NCI-H446 (cell line): ENCODE results near the gene GRID1.

Experiments
- DNase-seq, 2 experiments: peaks; one replicate each; lab custom pipeline; 2025; lab: John Stamatoyannopoulos, UW

The GRID1 gene

DNA sequence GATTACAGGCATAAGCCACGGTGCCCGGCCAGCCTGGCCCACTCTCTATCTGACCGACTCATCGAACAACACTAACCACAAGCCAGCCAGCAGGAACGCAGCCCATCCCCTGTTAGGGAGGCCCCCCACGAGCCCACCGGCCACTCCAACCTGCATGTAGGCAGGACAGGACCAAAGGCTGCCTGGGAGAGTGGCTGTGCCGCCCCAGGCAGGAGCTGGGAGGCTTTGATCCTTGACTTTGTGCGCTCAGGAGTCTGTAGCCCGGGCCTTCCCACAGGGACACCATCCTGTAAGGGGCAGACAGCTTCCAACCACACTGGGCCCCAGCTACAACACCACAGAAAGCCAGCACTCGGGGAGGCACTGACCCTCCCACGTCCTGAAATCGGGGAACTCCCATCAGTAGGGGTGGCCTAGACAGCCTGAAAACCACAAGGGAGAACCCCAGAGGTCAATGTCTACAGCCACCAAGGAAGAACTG is 29.4 kb downstream of the GRID1 start:
- no peak for DNase-seq

DNA sequence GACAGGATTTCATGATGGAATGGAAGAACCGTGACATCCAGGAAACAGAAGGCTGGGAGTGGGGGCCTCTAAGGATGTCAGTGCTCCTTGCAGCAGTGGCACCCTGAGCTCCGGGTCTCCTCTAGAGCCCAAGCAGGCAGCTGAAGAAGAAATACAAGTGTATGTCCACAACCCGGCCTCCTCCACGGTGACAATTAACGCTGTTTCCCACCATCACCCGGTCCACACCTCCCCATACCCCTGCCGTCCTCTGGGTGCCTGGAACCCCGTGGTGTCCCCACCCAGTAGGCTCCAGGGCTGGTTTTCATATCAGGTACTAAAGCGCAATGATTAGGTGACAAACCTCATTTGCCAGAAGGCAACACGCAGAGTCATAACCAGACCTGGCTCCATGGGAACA is 30.3 kb downstream of the GRID1 start:
- DNase-seq, result no peak

DNA sequence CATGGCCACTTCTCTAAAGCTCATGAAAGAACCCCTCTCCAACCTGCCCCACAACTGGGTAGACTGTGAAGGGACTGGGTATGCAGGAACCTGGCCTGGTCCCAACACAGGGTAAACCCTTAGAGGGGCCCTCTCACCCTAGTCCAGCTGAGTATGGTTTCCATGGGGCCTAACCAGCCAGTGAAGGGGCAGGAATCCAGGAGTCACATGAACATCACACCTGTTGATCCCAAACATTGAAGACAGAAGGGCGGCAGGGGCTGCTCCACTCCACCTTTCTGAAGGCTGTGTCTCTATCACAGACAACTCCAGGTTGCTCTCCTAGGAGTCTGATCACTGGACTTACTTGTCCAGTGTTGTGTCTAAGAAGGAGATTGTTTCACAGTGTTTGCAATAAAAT is 30.8 kb downstream of the GRID1 start:
- DNase-seq, result no peak

DNA sequence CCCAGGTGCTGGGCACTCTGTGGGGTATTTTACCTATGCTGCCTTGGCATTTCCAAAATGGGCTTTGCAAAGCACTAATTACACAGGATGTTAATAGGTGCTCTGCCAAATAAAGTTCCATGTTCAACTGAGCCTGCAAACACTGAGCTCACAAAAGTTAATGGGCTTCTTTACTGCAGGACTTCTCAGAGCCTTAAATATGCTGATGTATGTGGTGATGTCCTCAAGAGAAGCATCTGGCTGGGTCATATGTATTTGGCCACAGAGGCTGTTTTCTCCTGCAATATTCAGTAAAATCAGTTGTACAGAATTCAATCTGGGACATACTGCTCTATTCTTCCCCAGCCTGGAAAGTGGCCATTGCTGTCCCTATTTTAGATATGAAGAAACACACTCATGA is 31.3 kb downstream of the GRID1 start:
- no peak for DNase-seq

DNA sequence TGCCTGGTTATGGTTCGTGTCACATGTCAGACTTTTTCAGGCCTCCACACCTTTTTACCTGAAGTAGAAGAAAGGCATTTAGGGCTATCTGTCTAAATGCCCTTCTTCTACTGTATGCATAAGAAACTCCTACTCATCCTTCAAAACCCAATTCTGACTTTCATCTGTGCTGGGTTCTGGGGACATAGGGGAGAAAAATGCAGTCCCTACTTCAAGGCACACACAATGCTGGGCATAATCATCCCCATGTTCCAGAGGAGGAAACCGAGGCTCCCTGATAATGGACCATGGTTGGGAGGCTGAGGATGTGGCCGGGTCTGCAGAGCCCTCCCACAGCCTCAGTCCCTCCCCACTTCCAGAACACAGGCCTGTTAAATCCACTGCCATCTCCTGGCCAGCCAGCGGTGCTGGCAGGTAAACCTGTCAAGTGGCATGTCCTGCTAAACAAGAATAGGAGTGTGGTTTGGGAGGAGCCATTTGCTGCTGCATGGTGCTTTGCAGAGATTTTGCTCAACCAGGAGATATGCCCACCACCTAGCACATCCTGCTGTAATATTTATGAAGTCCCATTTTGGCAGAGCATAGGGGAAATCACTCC is 32.0 kb downstream of the GRID1 start:
- no peak for DNase-seq

DNA sequence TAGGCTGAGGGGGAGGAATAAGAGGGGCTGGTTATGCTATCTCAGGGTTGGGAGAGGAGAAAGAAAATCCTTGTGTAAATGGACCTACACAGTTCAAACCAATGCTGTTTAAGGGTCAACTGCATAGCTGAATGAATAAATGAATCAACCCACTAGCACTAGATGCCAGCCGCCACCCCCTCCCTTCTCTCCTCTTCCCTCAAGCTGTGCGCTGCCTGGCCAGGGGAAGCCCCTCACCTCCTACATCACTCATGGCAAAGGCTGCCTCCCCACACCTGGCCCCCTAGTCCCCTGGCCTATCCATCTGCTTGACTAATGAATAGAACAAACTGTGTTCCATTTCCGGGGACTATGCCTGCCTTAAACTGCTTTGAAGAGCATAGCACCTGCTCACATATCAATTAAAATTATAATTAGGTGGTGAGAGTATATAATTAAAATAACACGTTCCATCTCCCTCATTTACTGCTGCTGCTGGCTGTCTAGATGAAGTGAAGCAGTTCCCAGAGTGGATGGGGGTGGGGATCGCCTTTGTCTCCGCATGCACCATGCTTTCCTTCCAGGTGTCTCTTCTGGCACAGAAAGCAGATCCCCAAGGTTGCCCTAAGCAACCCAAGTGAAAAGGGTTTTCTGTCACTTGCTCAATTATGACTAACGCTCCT is 32.6 kb downstream of the GRID1 start:
- no peak for DNase-seq

DNA sequence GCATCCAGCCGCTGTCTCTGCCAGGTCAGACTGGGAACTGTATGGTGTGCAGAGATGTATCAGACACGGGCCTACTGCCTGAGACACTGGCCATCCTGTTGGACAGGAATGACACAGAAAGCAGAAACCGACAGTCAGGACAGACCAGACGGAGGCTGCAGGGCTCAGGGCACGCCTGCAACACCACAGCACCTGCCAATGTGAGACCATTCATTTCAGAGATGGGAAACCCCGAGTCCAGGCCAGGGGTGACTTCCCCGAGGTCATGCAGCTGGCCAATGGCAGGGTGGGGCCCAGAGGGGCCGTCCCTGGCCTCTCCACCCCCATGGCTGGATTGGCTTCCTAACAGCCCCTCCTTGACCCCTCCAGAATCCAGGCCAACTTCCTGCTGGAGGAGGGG is 34.7 kb downstream of the GRID1 start:
- DNase-seq, result no peak

DNA sequence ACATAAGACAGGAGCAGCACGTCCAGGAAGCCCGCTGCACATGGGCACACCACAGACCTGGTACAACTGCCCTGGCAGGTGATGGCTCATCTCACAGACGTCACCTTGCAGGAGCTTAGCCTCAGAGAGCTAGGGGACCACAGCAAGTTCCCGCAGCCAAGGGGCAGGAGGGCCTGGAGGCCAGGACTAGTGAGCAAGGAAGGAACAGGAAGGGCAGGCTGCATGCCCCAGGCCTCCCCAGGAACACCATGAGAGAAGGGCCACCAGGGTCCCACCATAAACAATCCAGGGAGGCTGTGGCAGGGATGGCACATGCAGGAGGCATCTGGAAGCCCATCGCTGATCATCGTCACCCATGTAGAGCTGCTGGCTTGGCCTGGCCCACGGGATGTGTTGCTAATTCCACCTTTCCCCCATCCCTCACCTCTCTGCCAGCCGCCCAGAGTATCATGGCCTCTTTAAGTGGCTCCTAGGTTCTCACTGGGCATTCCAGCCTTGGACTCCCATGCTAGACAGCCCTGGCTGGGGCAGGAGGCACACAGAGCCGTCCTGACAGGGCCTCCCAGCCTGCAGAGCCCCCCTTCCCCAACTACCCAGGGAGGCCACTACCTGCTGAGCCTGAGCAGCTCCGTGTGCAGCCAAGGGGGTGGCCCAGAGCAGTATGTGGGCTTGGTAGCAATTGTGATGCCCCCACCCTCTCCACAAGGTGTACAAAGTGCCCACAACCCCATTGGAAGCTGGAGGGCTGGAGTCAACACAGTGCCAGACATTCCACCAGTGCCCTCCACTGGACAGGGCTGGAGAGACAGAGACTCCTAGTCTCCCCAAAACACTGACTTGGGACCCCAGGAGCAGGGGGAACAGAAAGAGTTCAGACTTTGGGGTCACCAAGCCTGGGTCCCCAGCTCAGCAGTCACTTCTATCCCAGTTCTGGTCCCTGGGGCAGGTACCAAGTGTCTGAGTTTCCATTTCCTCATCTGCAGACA is 35.5 kb downstream of the GRID1 start:
- DNase-seq, result no peak

DNA sequence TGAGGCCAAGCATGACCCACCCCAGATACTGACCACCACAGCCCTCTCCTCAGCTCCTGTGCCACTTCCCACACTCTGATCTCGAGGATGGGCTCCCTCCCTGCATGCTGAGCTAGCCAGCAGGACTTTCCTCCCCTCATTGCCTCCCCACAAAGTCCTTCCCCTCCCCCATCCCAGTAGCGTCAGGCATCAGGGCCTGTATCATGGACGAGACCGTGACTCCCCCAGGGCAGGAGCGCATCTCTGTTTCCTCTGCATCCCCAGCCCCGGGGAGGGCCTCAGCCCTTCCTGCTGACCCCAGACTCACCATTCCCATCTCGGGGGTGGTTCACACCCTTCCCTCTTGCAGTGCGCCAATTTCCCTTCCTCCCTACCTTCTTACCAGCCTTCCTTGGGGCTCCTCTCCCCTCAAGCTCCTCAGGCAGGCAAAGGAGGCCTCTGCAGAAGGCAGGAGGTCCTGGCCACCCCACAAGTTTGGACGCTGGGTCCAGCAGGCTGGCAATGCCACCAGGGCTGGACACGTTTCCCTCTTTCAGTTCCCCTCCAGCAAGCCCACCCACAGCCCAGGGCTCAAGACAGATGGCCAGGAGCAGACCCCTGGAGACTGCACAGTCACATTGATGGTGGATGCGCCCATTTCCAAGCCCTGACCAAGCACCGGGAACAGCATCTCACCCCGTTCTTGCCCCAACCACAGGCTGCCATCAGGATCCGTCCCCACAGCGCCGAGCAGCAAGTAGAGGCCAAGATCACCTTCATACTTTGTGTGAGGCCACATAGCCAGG is 36.5 kb downstream of the GRID1 start:
- no peak for DNase-seq

DNA sequence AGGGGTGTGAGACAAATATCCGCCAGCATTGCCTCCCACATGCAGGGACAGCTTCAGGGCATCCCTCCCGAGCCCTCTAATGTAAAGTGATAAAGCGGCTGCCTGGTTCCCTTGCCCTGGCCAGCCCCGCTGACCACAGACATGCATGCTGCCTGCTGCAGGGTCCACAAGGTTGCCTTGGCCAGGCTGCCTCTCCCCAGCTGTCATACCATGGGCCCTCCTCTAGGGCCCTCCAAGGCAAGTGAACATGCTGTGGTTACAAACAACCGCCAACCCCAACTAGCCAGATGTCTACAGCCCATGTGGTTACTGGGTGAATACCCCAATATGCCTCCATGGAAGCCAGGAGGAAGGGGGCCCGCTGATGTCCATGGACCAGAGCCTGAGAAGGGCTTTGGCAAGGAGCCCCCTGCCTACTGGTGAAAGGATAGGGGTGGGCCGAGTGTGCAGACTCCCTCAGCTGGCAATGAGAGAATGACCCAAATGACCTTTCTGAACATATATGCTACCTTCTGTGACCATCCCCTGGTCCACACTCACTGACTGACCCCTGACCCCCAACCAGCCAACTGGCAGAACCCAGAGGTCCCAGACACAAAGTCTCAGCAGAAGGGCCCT is 37.4 kb downstream of the GRID1 start:
- DNase-seq, result no peak

DNA sequence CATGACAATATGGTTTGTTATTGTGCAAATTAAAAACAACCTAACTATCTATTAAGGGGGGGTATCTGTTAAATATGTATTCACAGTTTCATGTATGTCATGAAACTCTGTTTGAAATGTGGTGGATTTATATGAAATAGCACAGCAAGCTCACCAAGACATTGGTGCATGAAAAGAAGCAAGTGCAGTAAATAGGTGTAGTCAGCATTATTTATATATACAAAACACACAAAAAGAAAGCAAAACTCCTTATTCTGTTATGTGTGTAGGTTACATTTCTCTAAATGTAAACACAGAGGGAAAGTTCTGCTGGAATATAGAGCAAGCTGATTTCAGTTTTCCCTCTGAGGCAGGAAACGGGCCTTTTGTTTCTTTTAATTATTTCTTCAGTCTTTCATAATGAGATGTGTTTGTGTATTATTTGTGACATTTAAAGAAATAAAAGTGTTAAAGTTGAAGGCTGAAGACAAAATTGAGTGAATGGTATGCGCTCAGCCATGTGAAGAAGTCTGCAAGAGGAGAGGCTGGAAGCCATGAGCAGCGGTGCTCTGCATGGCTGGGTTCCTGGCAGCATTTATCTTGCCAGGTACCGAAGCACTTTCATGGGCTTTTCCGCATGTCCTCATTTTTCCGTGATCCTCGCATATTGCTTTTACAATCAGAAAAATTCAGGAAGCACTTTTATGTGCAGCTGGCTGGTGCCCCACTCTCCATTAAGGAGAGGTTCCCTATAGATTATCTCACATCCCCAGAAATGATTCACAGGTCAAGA is 38.5 kb downstream of the GRID1 start:
- no peak for DNase-seq

DNA sequence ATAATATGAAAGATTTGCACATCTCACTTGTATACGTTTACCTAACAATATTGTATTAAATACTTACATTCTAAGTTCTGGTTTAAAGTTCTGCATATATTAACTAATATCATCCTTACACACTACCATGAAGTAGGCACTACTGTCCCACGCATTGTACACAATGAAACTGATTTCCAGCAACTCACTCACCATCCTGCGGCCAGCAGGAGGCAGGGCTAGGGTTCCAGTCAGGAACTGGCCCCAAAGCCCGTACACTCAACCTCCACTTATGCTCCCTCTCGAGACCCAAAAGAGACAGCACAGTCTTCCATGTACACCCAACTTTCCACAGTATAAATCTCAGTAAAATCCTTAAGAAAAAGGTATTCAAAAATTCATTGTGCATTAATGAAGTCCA is 41.4 kb downstream of the GRID1 start:
- DNase-seq, result no peak

DNA sequence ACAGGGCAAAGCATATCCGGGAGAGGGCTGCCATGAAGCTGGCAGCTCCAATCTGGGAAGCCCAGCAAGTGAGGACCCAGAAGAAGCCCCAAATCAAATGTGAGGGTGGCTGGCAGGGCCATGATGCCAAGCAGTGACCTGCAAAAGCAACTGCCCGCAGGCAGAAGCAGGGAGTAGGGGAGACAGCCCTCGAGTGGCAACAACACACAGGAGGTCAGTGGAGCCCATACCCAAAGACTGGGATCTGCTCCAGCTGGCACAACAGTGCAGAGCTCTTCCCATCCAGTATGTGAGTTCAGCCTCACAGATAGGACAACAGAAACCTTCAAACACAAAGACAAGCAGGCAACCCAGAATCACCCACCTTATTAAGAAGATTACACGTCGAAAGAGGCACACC is 45.0 kb downstream of the GRID1 start:
- DNase-seq, result peak; percentile 36 to 56

DNA sequence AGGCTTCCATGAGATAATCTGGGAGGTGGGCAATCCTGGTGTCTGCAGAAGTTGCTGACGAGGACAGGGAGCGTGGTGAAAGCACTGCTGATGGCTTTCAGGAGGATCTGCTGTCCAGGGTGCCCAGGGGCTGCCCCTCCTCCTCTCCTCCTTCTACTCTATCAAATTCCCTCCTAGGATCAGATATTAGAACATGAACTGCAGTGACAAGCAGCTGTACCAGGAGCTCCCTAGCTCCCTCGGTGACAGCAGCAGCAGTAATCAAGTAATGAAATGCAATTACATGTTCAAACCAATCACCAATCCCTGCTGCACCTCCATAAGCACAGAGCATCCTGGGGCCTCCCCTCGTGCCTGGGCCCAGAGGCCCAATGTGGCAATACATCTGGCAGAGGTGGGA is 46.9 kb downstream of the GRID1 start:
- DNase-seq, result no peak

DNA sequence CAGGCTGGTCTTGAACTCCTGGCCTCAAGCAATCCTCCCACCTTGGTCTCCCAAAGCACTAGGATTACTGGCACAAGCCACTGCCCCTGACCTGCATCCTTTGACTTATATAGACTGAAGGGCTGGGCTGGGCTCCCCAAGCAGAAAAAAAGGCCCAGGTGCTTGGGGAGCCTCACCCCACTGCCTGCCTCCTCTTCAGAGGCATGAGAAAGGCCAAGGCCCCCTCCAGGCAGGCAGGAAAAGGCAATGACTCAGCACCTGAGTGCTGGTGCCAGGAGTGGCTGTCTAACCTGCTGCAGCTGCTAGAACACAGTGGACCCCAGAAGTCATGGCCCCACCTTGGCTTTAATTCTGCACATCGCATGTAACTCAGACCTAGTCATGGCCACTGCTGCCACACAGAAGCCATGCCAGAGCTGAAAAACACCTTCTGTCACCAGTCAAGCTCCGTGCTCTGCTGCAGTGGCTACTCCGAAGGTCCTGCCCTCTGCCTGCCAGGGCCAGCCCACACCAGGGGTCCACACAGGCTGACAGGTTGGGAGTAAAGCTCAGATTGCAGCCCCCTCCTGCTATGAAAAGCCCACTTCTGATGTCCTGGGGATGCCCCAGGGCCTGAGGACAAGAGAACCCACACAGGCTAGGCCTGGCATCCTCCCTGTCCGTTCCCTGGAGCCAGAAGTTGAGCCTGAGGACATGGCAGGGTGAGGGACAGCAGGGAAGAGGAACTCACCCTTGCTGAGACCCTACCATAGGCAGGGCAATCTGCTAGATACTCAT is 48.5 kb downstream of the GRID1 start:
- no peak for DNase-seq

DNA sequence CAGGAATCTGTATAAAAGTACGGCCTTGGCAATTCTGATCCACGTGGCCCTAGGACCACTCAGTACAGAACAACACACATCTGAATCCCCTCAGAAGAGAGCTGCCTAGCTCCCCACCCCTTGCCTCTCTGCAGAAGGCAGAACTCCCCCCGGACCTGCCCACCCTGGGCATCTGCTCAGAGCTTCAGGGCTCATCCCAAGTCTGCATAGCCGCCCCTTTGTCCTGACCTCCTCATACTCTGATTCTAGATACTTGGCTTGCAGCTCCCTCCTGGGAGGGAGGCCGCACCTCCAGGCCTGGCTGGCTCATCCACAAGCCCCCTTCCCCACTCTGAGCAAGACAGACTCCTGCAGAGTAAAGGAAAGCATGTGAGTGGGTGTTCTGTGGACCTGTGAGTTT is 49.6 kb downstream of the GRID1 start:
- no peak for DNase-seq

DNA sequence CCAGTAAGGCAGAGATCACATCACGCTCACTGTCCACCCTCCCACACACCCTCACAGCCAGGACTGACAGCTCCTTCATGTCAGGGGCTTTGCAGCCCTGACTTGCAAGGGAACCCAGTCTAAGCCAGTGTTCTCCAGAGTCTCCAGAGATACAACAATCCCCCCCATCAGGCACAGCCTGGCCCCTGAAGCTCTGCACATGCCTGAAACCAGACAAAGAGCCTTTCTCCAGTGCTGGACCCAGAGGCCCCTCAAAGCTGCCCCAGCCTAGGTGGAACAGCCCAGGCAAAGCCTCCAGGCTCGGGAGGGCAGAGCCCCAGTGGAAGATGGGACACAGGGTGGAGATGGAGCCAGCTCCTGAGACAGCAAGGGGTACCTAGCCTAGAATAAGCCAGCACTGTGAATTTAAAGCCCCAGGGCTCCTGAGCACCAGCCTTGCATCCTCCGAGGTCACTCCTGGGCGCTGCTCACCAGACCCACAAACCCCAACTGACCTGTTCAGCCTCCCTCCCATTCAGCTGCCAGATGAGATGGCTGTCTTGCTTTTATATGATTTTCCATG is 50.2 kb downstream of the GRID1 start:
- no peak for DNase-seq

DNA sequence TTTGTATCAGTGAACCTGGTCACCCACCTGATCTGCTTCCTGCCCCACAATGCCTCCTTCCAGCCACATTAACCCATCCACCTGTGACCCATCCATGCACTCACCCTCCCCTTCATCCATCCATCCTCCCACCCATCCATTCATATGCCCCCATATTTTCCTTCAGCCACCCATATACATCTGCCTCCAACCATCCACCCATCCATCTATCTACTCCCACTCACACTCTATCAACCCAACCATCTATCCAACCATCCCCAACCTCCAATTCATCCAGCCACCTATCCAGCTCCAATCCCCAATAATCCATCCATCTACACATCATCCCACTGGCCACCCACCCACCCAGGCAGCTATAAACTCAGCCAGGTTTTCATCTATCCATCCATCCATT is 51.0 kb downstream of the GRID1 start:
- DNase-seq, result no peak
